ENCODE data around the gene TRAPPC3L. TPM values are rescaled to one million over a fixed set of nuclear protein-coding genes. Genes with fewer than 3 reads are reported as not detected.

The TRAPPC3L gene
- total and polyA plus RNA-seq, 9 of the 15 experiments (the other 6 are each of a cell fraction or from before 2014, with no cell fraction given): not detected

DNA sequence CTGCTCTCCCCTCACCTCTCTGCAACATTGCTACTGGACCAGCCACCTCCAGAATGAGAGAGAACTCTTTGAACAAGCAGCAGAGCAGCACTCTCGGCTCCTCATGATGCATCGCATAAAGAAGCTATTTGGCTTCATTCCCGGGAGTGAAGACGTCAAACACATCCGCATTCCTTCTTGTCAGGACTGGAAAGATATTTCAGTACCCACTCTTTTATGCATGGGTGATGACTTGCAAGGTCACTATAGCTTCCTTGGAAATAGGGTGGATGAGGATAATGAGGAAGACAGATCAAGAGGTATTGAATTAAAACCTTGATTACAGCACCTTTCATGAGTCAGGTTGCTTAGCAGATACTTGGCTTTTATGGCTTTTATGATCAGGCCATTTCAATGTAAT, 12.4 kb upstream of the TRAPPC3L start (continued):
- TF ChIP-seq NRF1 (conservative IDR thresholded peaks at IDR 0.05 in 1 of 2, IDR thresholded peaks at IDR 0.05 in 1 of 2): no peak
- TF ChIP-seq, protein P1, sequence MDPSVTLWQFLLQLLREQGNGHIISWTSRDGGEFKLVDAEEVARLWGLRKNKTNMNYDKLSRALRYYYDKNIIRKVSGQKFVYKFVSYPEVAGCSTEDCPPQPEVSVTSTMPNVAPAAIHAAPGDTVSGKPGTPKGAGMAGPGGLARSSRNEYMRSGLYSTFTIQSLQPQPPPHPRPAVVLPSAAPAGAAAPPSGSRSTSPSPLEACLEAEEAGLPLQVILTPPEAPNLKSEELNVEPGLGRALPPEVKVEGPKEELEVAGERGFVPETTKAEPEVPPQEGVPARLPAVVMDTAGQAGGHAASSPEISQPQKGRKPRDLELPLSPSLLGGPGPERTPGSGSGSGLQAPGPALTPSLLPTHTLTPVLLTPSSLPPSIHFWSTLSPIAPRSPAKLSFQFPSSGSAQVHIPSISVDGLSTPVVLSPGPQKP (CRISPR knock-in tag; IDR thresholded peaks at IDR 0.05): no peak
- no peak for TF ChIP-seq RBM14 (IDR thresholded peaks at IDR 0.05; ENCODE audit: borderline replicate concordance, insufficient read depth, low read depth, low read length)
- TF ChIP-seq NFIC (IDR thresholded peaks at IDR 0.05): peak; percentile 71
- TF ChIP-seq CREB1 (IDR thresholded peaks at IDR 0.05): no peak
- TF ChIP-seq CREB1 (CRISPR knock-in tag; IDR thresholded peaks at IDR 0.05): no peak
- no peak for TF ChIP-seq KLF1 (tag; IDR thresholded peaks at IDR 0.05)
- TF ChIP-seq CCAR2 (IDR thresholded peaks at IDR 0.05; ENCODE audit: low read depth, low read length): no peak
- peak in 1 of 2 experiments; percentile 36; a peak in 1 of 4 replicates for TF ChIP-seq TEAD1 (CRISPR knock-in tag; IDR thresholded peaks at IDR 0.05)
- no peak for TF ChIP-seq CBX1 (IDR thresholded peaks at IDR 0.05; ENCODE audit: low read depth)
- no peak for TF ChIP-seq SRSF1 (IDR thresholded peaks at IDR 0.05; ENCODE audit: low read depth, low read length)
- no peak for TF ChIP-seq SMAD2 (IDR thresholded peaks at IDR 0.05; ENCODE audit: low read depth, low read length)
- TF ChIP-seq KDM4B (IDR thresholded peaks at IDR 0.05; ENCODE audit: borderline replicate concordance in 2 of 2, low read depth in 1 of 2): no peak
- no peak for TF ChIP-seq GTF2B (IDR thresholded peaks at IDR 0.05; ENCODE audit: extremely low read depth, insufficient read length)
- TF ChIP-seq, protein P2, sequence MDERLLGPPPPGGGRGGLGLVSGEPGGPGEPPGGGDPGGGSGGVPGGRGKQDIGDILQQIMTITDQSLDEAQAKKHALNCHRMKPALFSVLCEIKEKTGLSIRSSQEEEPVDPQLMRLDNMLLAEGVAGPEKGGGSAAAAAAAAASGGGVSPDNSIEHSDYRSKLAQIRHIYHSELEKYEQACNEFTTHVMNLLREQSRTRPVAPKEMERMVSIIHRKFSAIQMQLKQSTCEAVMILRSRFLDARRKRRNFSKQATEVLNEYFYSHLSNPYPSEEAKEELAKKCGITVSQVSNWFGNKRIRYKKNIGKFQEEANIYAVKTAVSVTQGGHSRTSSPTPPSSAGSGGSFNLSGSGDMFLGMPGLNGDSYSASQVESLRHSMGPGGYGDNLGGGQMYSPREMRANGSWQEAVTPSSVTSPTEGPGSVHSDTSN (CRISPR knock-in tag; IDR thresholded peaks at IDR 0.05; ENCODE audit: low read depth): no peak
- TF ChIP-seq, protein P2 (tag; conservative IDR thresholded peaks at IDR 0.05; ENCODE audit: low read depth): 0 out of 2 replicates have a peak, but pooled peaks have one; percentile 20
